Measurements from ENCODE around the gene ITM2C.

Gene ITM2C

GRCh38 chr2:230872151-230872967 lies 7.6 kb downstream of the ITM2C start:
- no peak for DNase-seq (ENCODE audit: low read depth)
- TF ChIP-seq CTCF (conservative IDR thresholded peaks at IDR 0.05; ENCODE audit: control insufficient read depth, insufficient read depth, low read depth, low read length): no peak
- no peak overlapping the region for H3K4me3 ChIP-seq (ENCODE audit: control insufficient read depth, low read depth, low read length)

- no peak for TF ChIP-seq CTCF (conservative IDR thresholded peaks at IDR 0.05; ENCODE audit: control insufficient read depth, insufficient read depth, low read depth, low read length)
- no peak overlapping the region for H3K4me3 ChIP-seq (ENCODE audit: control insufficient read depth, low read depth, low read length)
- no peak for DNase-seq (ENCODE audit: low read depth)
Measured at GRCh38 chr2:230872968-230873660, 8.4 kb downstream of the ITM2C start.

GRCh38 chr2:230873661-230874401 lies 9.1 kb downstream of the ITM2C start:
- no peak overlapping the region for H3K4me3 ChIP-seq (ENCODE audit: control insufficient read depth, low read depth, low read length)
- TF ChIP-seq CTCF (conservative IDR thresholded peaks at IDR 0.05; ENCODE audit: control insufficient read depth, insufficient read depth, low read depth, low read length): no peak
- DNase-seq (ENCODE audit: low read depth): no peak

- TF ChIP-seq CTCF (conservative IDR thresholded peaks at IDR 0.05; ENCODE audit: control insufficient read depth, insufficient read depth, low read depth, low read length): no peak
- H3K4me3 ChIP-seq (ENCODE audit: control insufficient read depth, low read depth, low read length): no peak overlapping the region
- DNase-seq (ENCODE audit: low read depth): no peak
Measured at GRCh38 chr2:230874456-230874855, 9.7 kb downstream of the ITM2C start.

GRCh38 chr2:230874876-230875275 lies 10.1 kb downstream of the ITM2C start:
- no peak for TF ChIP-seq CTCF (conservative IDR thresholded peaks at IDR 0.05; ENCODE audit: control insufficient read depth, insufficient read depth, low read depth, low read length)
- DNase-seq (ENCODE audit: low read depth): no peak

GRCh38 chr2:230875347-230876315 lies 10.9 kb downstream of the ITM2C start:
- no peak for DNase-seq (ENCODE audit: low read depth)
- no peak for TF ChIP-seq CTCF (conservative IDR thresholded peaks at IDR 0.05; ENCODE audit: control insufficient read depth, insufficient read depth, low read depth, low read length)
- H3K4me3 ChIP-seq (ENCODE audit: control insufficient read depth, low read depth, low read length): no peak overlapping the region

More at GRCh38 chr2:230874876-230875275, 10.1 kb downstream of the ITM2C start:
- no peak overlapping the region for H3K4me3 ChIP-seq (ENCODE audit: control insufficient read depth, low read depth, low read length)

Data from fibroblast of mammary gland (primary cell).